ENCODE measurements around the gene NTRK2.
A peak's percentile ranks its signal among the peaks of the same experiment; 100 is the strongest.

Gene NTRK2

GRCh38 chr9:85021686-85022085, 352.2 kb downstream of the NTRK2 start:
- DNase-seq (ENCODE audit: low spot score), result no peak

GRCh38 chr9:85024374-85024773, 354.8 kb downstream of the NTRK2 start:
- DNase-seq (ENCODE audit: low spot score), result peak; percentile 90

- no peak for DNase-seq (ENCODE audit: low spot score)
Measured at GRCh38 chr9:85025638-85026037, 356.1 kb downstream of the NTRK2 start.

- DNase-seq (ENCODE audit: low spot score), result no peak
Measured at GRCh38 chr9:85027870-85028269, 358.3 kb downstream of the NTRK2 start.

GRCh38 chr9:85030316-85030715, 360.8 kb downstream of the NTRK2 start:
- DNase-seq (ENCODE audit: low spot score), result no peak

GRCh38 chr9:85036496-85036895, 367.0 kb downstream of the NTRK2 start:
- DNase-seq (ENCODE audit: low spot score), result no peak

GRCh38 chr9:85038061-85038460, 368.5 kb downstream of the NTRK2 start:
- DNase-seq (ENCODE audit: low spot score), result peak; percentile 95

GRCh38 chr9:85038824-85039608, 369.5 kb downstream of the NTRK2 start:
- DNase-seq (ENCODE audit: low spot score), result peak; percentile 57

GRCh38 chr9:85040146-85040545, 370.6 kb downstream of the NTRK2 start:
- peak; percentile 74 for DNase-seq (ENCODE audit: low spot score)

- DNase-seq (ENCODE audit: low spot score), result peak; percentile 70
Measured at GRCh38 chr9:85040821-85041465, 371.4 kb downstream of the NTRK2 start.

- DNase-seq (ENCODE audit: low spot score), result peak; percentile 48
Measured at GRCh38 chr9:85041466-85042137, 372.1 kb downstream of the NTRK2 start.

GRCh38 chr9:85042981-85043647, 373.6 kb downstream of the NTRK2 start:
- no peak for DNase-seq (ENCODE audit: low spot score)

GRCh38 chr9:85045271-85045670, 375.7 kb downstream of the NTRK2 start:
- DNase-seq (ENCODE audit: low spot score), result no peak

- DNase-seq (ENCODE audit: low spot score), result no peak
Measured at GRCh38 chr9:85046475-85046874, 376.9 kb downstream of the NTRK2 start.

GRCh38 chr9:85053206-85053786, 383.8 kb downstream of the NTRK2 start:
- no peak for DNase-seq (ENCODE audit: low spot score)

- no peak for DNase-seq (ENCODE audit: low spot score)
Measured at GRCh38 chr9:85054017-85054416, 384.5 kb downstream of the NTRK2 start.

- no peak for DNase-seq (ENCODE audit: low spot score)
Measured at GRCh38 chr9:85055506-85056202, 386.1 kb downstream of the NTRK2 start.

- no peak for DNase-seq (ENCODE audit: low spot score)
Measured at GRCh38 chr9:85056203-85056572, 386.7 kb downstream of the NTRK2 start.

GRCh38 chr9:85061969-85062368, 392.4 kb downstream of the NTRK2 start:
- no peak for DNase-seq (ENCODE audit: low spot score)

- DNase-seq (ENCODE audit: low spot score), result no peak
Measured at GRCh38 chr9:85062385-85063022, 393.0 kb downstream of the NTRK2 start.

GRCh38 chr9:85064811-85065371, 395.4 kb downstream of the NTRK2 start:
- DNase-seq (ENCODE audit: low spot score), result no peak
